ENCODE results near the gene GPRC5C.
A peak's percentile ranks its signal among the peaks of the same experiment; 100 is the strongest.

DNA sequence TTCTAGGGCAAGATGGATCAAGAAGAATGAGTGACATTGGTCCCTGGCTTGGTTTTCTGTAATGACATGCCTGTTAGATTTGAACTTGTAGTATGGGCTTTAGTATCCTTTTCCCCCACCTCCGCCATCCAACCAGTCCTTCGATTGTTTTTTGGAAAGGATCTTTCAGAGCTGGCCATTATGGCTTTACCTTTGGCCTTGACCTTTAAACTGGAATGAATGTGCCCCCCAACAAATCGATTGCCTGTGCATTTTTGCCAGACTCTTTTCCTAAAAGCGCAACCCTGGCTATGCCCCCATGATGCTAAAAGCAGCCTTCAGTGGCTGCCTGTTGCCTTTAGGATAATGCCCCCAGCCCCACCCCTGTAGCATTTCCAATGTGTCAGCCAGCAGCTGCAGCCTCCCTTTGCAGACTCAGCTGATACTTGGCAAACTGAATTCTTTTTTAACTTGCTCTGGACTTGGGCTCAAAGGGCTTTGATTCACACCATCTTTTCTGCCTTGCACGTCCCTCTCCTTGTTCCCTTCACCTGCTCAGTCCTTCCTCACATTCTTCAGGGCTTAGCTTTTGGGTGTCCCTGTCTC lies 4.0 kb downstream of the GPRC5C start:
- TF ChIP-seq, protein P1, sequence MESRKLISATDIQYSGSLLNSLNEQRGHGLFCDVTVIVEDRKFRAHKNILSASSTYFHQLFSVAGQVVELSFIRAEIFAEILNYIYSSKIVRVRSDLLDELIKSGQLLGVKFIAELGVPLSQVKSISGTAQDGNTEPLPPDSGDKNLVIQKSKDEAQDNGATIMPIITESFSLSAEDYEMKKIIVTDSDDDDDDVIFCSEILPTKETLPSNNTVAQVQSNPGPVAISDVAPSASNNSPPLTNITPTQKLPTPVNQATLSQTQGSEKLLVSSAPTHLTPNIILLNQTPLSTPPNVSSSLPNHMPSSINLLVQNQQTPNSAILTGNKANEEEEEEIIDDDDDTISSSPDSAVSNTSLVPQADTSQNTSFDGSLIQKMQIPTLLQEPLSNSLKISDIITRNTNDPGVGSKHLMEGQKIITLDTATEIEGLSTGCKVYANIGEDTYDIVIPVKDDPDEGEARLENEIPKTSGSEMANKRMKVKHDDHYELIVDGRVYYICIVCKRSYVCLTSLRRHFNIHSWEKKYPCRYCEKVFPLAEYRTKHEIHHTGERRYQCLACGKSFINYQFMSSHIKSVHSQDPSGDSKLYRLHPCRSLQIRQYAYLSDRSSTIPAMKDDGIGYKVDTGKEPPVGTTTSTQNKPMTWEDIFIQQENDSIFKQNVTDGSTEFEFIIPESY (IDR thresholded peaks at IDR 0.05), result no peak
- TF ChIP-seq CTCF (IDR thresholded peaks at IDR 0.05; ENCODE audit: low read depth, low read length, missing input control), result no peak
- TF ChIP-seq SP1 (IDR thresholded peaks at IDR 0.05), result no peak
- TF ChIP-seq REST (IDR thresholded peaks at IDR 0.05), result no peak
- TF ChIP-seq TAF1 (conservative IDR thresholded peaks at IDR 0.05), result no peak
- peak; percentile 66 for TF ChIP-seq NR2F2 (IDR thresholded peaks at IDR 0.05)
- TF ChIP-seq EGR1 (IDR thresholded peaks at IDR 0.05; ENCODE audit: low read depth in 2 of 2), result no peak
- TF ChIP-seq JUND (IDR thresholded peaks at IDR 0.05), result peak in 1 of 2 donors; percentile 15
- TF ChIP-seq, protein P2, sequence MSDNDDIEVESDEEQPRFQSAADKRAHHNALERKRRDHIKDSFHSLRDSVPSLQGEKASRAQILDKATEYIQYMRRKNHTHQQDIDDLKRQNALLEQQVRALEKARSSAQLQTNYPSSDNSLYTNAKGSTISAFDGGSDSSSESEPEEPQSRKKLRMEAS (IDR thresholded peaks at IDR 0.05), result no peak
- peak; percentile 63 to 73 for TF ChIP-seq HNF4A (conservative IDR thresholded peaks at IDR 0.05)
- no peak for TF ChIP-seq RAD21 (IDR thresholded peaks at IDR 0.05)
- peak; percentile 44 for TF ChIP-seq HNF4G (IDR thresholded peaks at IDR 0.05)
- TF ChIP-seq YY1 (IDR thresholded peaks at IDR 0.05), result peak; percentile 56
- no peak for TF ChIP-seq FOXA1 (IDR thresholded peaks at IDR 0.05)

All from liver (tissue), 3 donors.